Non-pigmented ciliary epithelial cell (primary cell): ENCODE data around the gene CDNF.
A peak's percentile ranks its signal among the peaks of the same experiment; 100 is the strongest.

Experiments used
- DNase-seq: peaks from one replicate; pipeline ENCODE4 v3.0.0-alpha.2; 2010; ENCODE audit warnings: low read depth

CDNF gene

GRCh38 chr10:14787938-14788337, 49.9 kb downstream of the CDNF start:
- no peak for DNase-seq

GRCh38 chr10:14784459-14785055, 53.3 kb downstream of the CDNF start:
- DNase-seq = no peak

DNA sequence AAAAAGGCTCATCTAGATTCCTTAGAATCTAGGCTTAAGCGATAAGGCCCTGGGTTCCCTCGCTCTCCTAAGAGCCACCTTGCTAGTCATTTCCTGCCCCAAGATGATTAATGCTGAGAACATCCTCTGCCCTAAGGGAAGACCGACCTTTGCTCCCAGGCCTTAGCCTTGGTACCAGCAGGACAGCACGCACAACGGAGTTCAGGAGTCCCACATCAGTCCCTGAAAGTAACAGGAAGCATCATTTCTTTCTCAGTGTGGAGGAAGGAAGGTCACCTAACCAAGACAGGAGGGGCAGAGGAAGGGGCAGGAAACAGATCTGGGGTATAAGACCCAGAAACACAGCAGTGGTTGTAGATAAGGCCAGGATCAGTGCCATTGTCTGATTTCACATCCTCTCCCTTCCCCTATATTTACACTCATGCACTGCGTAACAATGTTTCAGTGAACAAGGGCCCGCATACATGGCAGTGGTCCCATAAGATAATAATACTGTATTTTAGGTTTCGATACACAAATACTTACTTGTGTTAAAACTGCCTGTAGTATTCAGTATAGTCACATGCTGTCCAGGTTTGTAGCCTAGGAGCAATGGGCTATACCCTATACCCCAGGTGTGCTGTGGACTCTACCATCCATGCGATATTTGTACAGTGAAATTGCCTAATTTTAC, 55.0 kb downstream of the CDNF start:
- no peak for DNase-seq

DNA sequence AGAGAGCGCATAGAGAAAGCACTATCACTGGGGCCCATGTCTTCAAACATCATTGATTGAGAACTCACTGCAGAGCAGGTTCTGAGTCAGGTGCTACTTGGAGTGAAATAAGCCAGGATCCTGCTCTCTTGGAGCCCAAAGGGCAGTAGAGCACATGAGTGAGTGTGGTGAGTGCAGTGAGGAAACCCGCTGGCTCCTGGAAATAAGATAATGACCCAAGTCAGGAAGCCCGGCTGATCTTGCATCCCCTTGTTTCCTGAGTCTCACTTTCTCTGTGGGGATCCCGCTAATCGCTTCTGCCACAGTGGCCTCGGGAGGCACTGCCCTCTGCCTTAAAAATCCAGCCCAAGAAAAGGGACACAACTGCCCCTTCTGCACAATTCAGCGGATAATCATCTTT, 56.1 kb downstream of the CDNF start:
- no peak for DNase-seq

GRCh38 chr10:14779001-14779651, 58.7 kb downstream of the CDNF start:
- DNase-seq = peak; percentile 17

DNA sequence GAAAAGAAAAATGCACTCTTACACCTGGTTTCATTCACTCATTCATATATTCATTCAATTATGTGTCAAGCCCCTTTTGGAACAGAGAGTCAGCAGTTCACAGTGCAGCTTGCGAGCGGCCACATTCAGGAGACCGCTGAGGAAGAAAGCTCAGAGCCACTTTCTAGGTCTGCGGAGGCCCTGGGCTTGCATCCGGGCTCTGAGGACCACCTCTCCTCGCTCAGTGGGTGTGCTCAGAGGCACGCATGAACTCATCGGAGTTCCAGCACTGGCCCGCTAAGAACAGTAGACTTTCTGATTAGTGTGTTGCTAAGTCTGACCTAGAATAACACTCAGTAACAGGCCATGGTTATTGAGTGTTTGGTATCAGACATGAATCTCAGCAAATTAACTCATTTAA, 61.3 kb downstream of the CDNF start:
- DNase-seq = no peak

- DNase-seq = no peak
Observed at GRCh38 chr10:14775656-14776055, 62.2 kb downstream of the CDNF start.

DNA sequence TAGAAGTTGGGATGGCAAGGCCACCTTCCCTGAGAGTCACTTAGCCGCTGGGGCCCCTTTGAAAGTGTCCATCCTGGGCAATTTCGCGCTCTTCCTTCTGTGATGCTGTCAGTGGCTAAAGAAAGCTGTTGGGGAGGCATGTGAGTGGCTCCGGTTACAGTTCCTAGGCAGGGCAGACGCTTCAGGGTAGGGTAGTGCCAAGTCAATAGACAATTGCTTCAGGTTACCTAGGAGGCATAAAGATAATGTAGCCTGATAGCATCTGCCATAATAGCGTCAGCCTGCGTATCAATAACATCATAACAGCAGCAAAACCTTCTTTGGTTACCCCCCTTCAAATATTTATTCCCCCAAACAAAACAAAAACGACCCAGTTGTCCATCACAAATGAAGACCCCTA, 63.0 kb downstream of the CDNF start, which contains the start of gene FAM107B:
Gene FAM107B, minus strand, starts transcription at position 101 of the 400 bp plus-strand sequence. CDS start 234 bp downstream, outside the sequence.
- DNase-seq = no peak

- no peak for DNase-seq
Observed at GRCh38 chr10:14774214-14774580, 63.6 kb downstream of the CDNF start.

GRCh38 chr10:14773551-14774213, 64.2 kb downstream of the CDNF start:
- DNase-seq = no peak

GRCh38 chr10:14772399-14772798, 65.4 kb downstream of the CDNF start:
- DNase-seq = no peak

DNA sequence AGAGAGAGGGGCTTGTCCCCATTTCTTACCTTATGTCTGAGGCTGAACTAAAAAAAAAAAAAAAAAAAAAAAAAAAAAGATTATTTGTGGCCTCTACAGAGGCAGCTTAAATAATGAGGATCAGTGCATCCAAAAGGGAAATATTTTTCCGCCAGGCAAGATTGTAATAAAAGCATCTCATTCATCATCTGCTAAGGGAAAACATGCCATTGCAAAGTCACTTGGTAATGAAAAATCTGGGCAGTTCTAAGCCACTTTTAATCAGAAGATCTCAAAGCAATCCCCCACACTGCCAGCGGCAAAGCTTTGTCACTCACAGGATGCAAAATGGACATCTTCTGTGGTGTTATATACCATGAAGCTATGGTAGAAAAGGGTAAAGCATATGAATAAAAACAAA, 66.9 kb downstream of the CDNF start:
- no peak for DNase-seq
